HTR-8/SVneo (cell line): Measurements from ENCODE around the gene PPP3CA.

Experiments
- DNase-seq: peaks from one replicate; pipeline ENCODE4 v3.0.0; 2011; ENCODE audit warnings: low spot score, mixed read lengths; ENCODE audit not compliant: insufficient read length
- FAIRE-seq: peaks from 2 replicates; lab custom pipeline; 2011; peaks lifted over from hg19 to GRCh38; lab: Jason Lieb, UNC

The PPP3CA gene

GRCh38 chr4:101347267-101347556 is at the start of gene PPP3CA:
Gene PPP3CA (minus strand): TSS chr4:101347526.
- no peak for FAIRE-seq
- no peak for DNase-seq

- DNase-seq: peak; percentile 1
- no peak for FAIRE-seq
Measured at GRCh38 chr4:101393256-101393655, 45.9 kb upstream of the PPP3CA start.

GRCh38 chr4:101370663-101371210 is 23.4 kb upstream of the PPP3CA start:
- DNase-seq: no peak
- FAIRE-seq: no peak

- FAIRE-seq: no peak
- no peak for DNase-seq
Measured at GRCh38 chr4:101367201-101367600, 19.9 kb upstream of the PPP3CA start.

GRCh38 chr4:101366331-101366730 is 19.0 kb upstream of the PPP3CA start:
- FAIRE-seq (no peak), DNase-seq (no peak)

- FAIRE-seq (no peak), DNase-seq (no peak)
Measured at GRCh38 chr4:101357751-101358150, 10.4 kb upstream of the PPP3CA start.

GRCh38 chr4:101356928-101357327 is 9.6 kb upstream of the PPP3CA start:
- DNase-seq: no peak

GRCh38 chr4:101355767-101356702 is 8.7 kb upstream of the PPP3CA start:
- DNase-seq: no peak
- no peak for FAIRE-seq

More at GRCh38 chr4:101356928-101357327, 9.6 kb upstream of the PPP3CA start:
- FAIRE-seq: no peak

- DNase-seq (no peak), FAIRE-seq (no peak)
Measured at GRCh38 chr4:101355246-101355645, 7.9 kb upstream of the PPP3CA start.

GRCh38 chr4:101349801-101350064 is 2.4 kb upstream of the PPP3CA start:
- DNase-seq (no peak), FAIRE-seq (no peak)

GRCh38 chr4:101348995-101349800 is 1.9 kb upstream of the PPP3CA start:
- no peak for FAIRE-seq
- no peak for DNase-seq

- FAIRE-seq: no peak
- no peak for DNase-seq
Measured at GRCh38 chr4:101348367-101348827, 1.1 kb upstream of the PPP3CA start.

- FAIRE-seq: peak; percentile 20
- peak; percentile 70 for DNase-seq
Measured at GRCh38 chr4:101347557-101348366, 436 bp upstream of the PPP3CA start.

- FAIRE-seq: no peak
- no peak for DNase-seq
Measured at GRCh38 chr4:101346351-101347266, 717 bp downstream of the PPP3CA start.

GRCh38 chr4:101345596-101346350 is 1.6 kb downstream of the PPP3CA start:
- FAIRE-seq (no peak), DNase-seq (peak; percentile 40)

- FAIRE-seq (no peak), DNase-seq (no peak)
Measured at GRCh38 chr4:101345271-101345595, 2.1 kb downstream of the PPP3CA start.

- no peak for FAIRE-seq
Measured at GRCh38 chr4:101339332-101339731, 8.0 kb downstream of the PPP3CA start.

GRCh38 chr4:101337688-101338087 is 9.6 kb downstream of the PPP3CA start:
- no peak for FAIRE-seq
- DNase-seq: no peak

More at GRCh38 chr4:101339332-101339731, 8.0 kb downstream of the PPP3CA start:
- no peak for DNase-seq
